Spleen (tissue), 7 donors: ENCODE data around the gene LRIT1.

Experiments
- CTCF ChIP-seq, 11 experiments: fragments of 200-600 bp in 7 of 11; fragments of 450-650 bp in 4 of 11; sonication (generic) in 4 of 11; IDR thresholded peaks in 8 of 11; conservative IDR thresholded peaks in 3 of 11; 1 replicate in 7 of 11; 2 replicates in 4 of 11; pipeline versions ENCODE4 v1.4.0 to v1.8.0; 2016 to 2021; ENCODE audit warnings: antibody characterized with exemption in 11 of 11, inconsistent platforms in 4 of 11, mild to moderate bottlenecking in 1 of 11
- POLR2A ChIP-seq, 3 donors: fragments of 450-650 bp; IDR thresholded peaks; one replicate each; pipeline ENCODE4 v1.5.1; 2017; ENCODE audit warnings: antibody characterized with exemption in 3 of 3, mild to moderate bottlenecking in 1 of 3
- donor health status: DM: no; HTN: no; CAD: no; lungs with moderate emphysema.
- donor health status: DM: no; HTN: no; CAD: no.
- donor health status: DM: no; HTN: no; CAD: no.

GRCh38 chr10:84263716-84264115 lies 22.4 kb upstream of the LRIT1 start:
- TF ChIP-seq CTCF (IDR thresholded peaks at IDR 0.05 in 8 of 11, conservative IDR thresholded peaks at IDR 0.05 in 3 of 11) (no peak), POLR2A (IDR thresholded peaks at IDR 0.05) (no peak)
